ENCODE results near the gene TBPL2. TPM values are rescaled to one million over a fixed set of nuclear protein-coding genes. Genes with fewer than 3 reads are reported as not detected.
A peak's percentile ranks its signal among the peaks of the same experiment; 100 is the strongest.
"Not testable (repeated sequence)": the region's sequence is repeated elsewhere in the genome, so short reads cannot be mapped to it uniquely, and the experiment has no call there.

The TBPL2 gene
- total RNA-seq, 2 experiments from 2014 or later: not detected

- ChIA-PET CTCF (interaction anchor here (0.8 to 1.6 kb wide), 3 partner anchors 10 to 173 kb away, joined by 3 to 4 read pairs (median 3); no protein-coding TSS in a partner anchor), POLR2A (interaction anchor here (0.6 to 2.8 kb wide), 5 partner anchors 12 to 54 kb away, joined by 3 to 15 read pairs (median 8); partner anchors contain the start of gene ATG14)
- DNase-seq: peak; percentile 33
- H3K9me3 Mint-ChIP-seq: no peaks in the 10 kb centered on the region
- H3K27ac Mint-ChIP-seq: peak overlapping the region; percentile 86
- peak overlapping the region; percentile 61 for H3K4me3 Mint-ChIP-seq
- peaks cover 42% of the 10 kb centered on the region for H3K36me3 Mint-ChIP-seq (ENCODE audit: low read depth)
- H3K4me1 Mint-ChIP-seq: peaks cover 37% of the 10 kb centered on the region
- H3K27me3 Mint-ChIP-seq: no peaks in the 10 kb centered on the region
Observed at GRCh38 chr14:55386037-55386808, 54.2 kb downstream of the TBPL2 start.

GRCh38 chr14:55384536-55384935 lies 55.9 kb downstream of the TBPL2 start:
- ChIA-PET POLR2A (no interaction called here), CTCF (interaction anchor here (0.6 kb wide), 1 partner anchor 60 kb away, joined by 3 read pairs; no protein-coding TSS in a partner anchor)
- H3K4me3 Mint-ChIP-seq: no peak overlapping the region
- H3K27me3 Mint-ChIP-seq: no peaks in the 10 kb centered on the region
- DNase-seq: no peak
- peaks cover 48% of the 10 kb centered on the region for H3K36me3 Mint-ChIP-seq (ENCODE audit: low read depth)
- H3K9me3 Mint-ChIP-seq: no peaks in the 10 kb centered on the region
- H3K27ac Mint-ChIP-seq: no peak overlapping the region
- H3K4me1 Mint-ChIP-seq: peaks cover 37% of the 10 kb centered on the region

GRCh38 chr14:55383541-55384140 lies 56.8 kb downstream of the TBPL2 start:
- H3K36me3 Mint-ChIP-seq (ENCODE audit: low read depth): peaks cover 39% of the 10 kb centered on the region
- no peak for DNase-seq
- no peak overlapping the region for H3K27ac Mint-ChIP-seq
- H3K27me3 Mint-ChIP-seq: no peaks in the 10 kb centered on the region
- CTCF ChIA-PET: no interaction called here
- H3K4me3 Mint-ChIP-seq: no peak overlapping the region
- no peaks in the 10 kb centered on the region for H3K9me3 Mint-ChIP-seq
- POLR2A ChIA-PET: interaction anchor here (0.7 to 1.6 kb wide), 2 partner anchors 9 to 457 kb away, joined by 3 to 5 read pairs; no protein-coding TSS in a partner anchor
- peaks cover 33% of the 10 kb centered on the region for H3K4me1 Mint-ChIP-seq

GRCh38 chr14:55383056-55383466 lies 57.4 kb downstream of the TBPL2 start:
- DNase-seq, H3K9me3 Mint-ChIP-seq, H3K27me3 Mint-ChIP-seq, H3K27ac Mint-ChIP-seq, CTCF ChIA-PET, H3K4me3 Mint-ChIP-seq: not testable (repeated sequence)
- peaks cover 28% of the 10 kb centered on the region for H3K4me1 Mint-ChIP-seq
- POLR2A ChIA-PET: interaction anchor here (0.9 to 1.6 kb wide), 2 partner anchors 9 to 332 kb away, joined by 3 to 5 read pairs; partner anchors contain the start of gene MAPK1IP1L
- peaks cover 34% of the 10 kb centered on the region for H3K36me3 Mint-ChIP-seq (ENCODE audit: low read depth)

GRCh38 chr14:55382483-55382882 lies 57.9 kb downstream of the TBPL2 start:
- ChIA-PET POLR2A (interaction anchor here (0.9 to 1.6 kb wide), 2 partner anchors 8 to 331 kb away, joined by 3 to 5 read pairs; partner anchors contain the start of gene MAPK1IP1L), CTCF (interaction anchor here (0.6 kb wide), 1 partner anchor 691 kb away, joined by 3 read pairs; no protein-coding TSS in a partner anchor)
- no peak for DNase-seq
- Mint-ChIP-seq H3K9me3 (no peaks in the 10 kb centered on the region), H3K27me3 (no peaks in the 10 kb centered on the region), H3K36me3 (ENCODE audit: low read depth) (peaks cover 35% of the 10 kb centered on the region), H3K4me3 (no peak overlapping the region), H3K4me1 (peaks cover 27% of the 10 kb centered on the region), H3K27ac (no peak overlapping the region)

GRCh38 chr14:55381561-55381960 lies 58.9 kb downstream of the TBPL2 start:
- POLR2A ChIA-PET: no interaction called here
- H3K27ac Mint-ChIP-seq: no peak overlapping the region
- H3K9me3 Mint-ChIP-seq: no peaks in the 10 kb centered on the region
- H3K36me3 Mint-ChIP-seq (ENCODE audit: low read depth): peaks cover 36% of the 10 kb centered on the region
- H3K27me3 Mint-ChIP-seq: no peaks in the 10 kb centered on the region
- CTCF ChIA-PET: no interaction called here
- peaks cover 18% of the 10 kb centered on the region for H3K4me1 Mint-ChIP-seq
- no peak overlapping the region for H3K4me3 Mint-ChIP-seq
- no peak for DNase-seq

GRCh38 chr14:55381040-55381439 lies 59.4 kb downstream of the TBPL2 start:
- no peak overlapping the region for H3K27ac Mint-ChIP-seq
- no peaks in the 10 kb centered on the region for H3K27me3 Mint-ChIP-seq
- H3K4me1 Mint-ChIP-seq: peaks cover 13% of the 10 kb centered on the region
- H3K36me3 Mint-ChIP-seq (ENCODE audit: low read depth): peaks cover 40% of the 10 kb centered on the region
- no peaks in the 10 kb centered on the region for H3K9me3 Mint-ChIP-seq
- no peak overlapping the region for H3K4me3 Mint-ChIP-seq
- DNase-seq: no peak
- ChIA-PET POLR2A (no interaction called here), CTCF (no interaction called here)

GRCh38 chr14:55377236-55377635 lies 63.2 kb downstream of the TBPL2 start:
- DNase-seq: no peak
- Mint-ChIP-seq H3K4me1 (peaks cover 22% of the 10 kb centered on the region), H3K27me3 (no peaks in the 10 kb centered on the region), H3K9me3 (no peaks in the 10 kb centered on the region), H3K27ac (no peak overlapping the region), H3K4me3 (no peak overlapping the region), H3K36me3 (ENCODE audit: low read depth) (peaks cover 33% of the 10 kb centered on the region)
- POLR2A ChIA-PET: interaction anchor here (0.6 kb wide), 1 partner anchor 288 kb away, joined by 3 read pairs; no protein-coding TSS in a partner anchor
- CTCF ChIA-PET: no interaction called here

- Mint-ChIP-seq H3K4me1 (peaks cover 22% of the 10 kb centered on the region), H3K4me3 (no peak overlapping the region), H3K27ac (no peak overlapping the region), H3K27me3 (no peaks in the 10 kb centered on the region), H3K36me3 (ENCODE audit: low read depth) (peaks cover 29% of the 10 kb centered on the region), H3K9me3 (no peaks in the 10 kb centered on the region)
- ChIA-PET CTCF (interaction anchor here (1.2 to 2.1 kb wide), 5 partner anchors 20 to 161 kb away, joined by 3 to 6 read pairs (median 5); no protein-coding TSS in a partner anchor), POLR2A (interaction anchor here (1.2 to 2.1 kb wide), 5 partner anchors 8 to 103 kb away, joined by 5 to 15 read pairs (median 5); partner anchors contain the start of gene FBXO34)
- no peak for DNase-seq
Observed at GRCh38 chr14:55374771-55375170, 65.6 kb downstream of the TBPL2 start.

- Mint-ChIP-seq H3K27me3 (no peaks in the 10 kb centered on the region), H3K27ac (peak overlapping the region; percentile 58), H3K4me1 (peaks cover 22% of the 10 kb centered on the region), H3K4me3 (no peak overlapping the region), H3K36me3 (ENCODE audit: low read depth) (peaks cover 33% of the 10 kb centered on the region), H3K9me3 (no peaks in the 10 kb centered on the region)
- DNase-seq: peak; percentile 25
- ChIA-PET POLR2A (interaction anchor here (0.7 to 2.1 kb wide), 7 partner anchors 9 to 103 kb away, joined by 3 to 15 read pairs (median 5); partner anchors contain the start of gene FBXO34), CTCF (interaction anchor here (1.2 to 2.1 kb wide), 5 partner anchors 19 to 160 kb away, joined by 3 to 6 read pairs (median 5); no protein-coding TSS in a partner anchor)
Observed at GRCh38 chr14:55373784-55374705, 66.4 kb downstream of the TBPL2 start.

- CTCF ChIA-PET: interaction anchor here (1.6 kb wide), 1 partner anchor 54 kb away, joined by 4 read pairs; no protein-coding TSS in a partner anchor
- no peak overlapping the region for H3K4me3 Mint-ChIP-seq
- no peak overlapping the region for H3K27ac Mint-ChIP-seq
- DNase-seq: no peak
- H3K9me3 Mint-ChIP-seq: no peaks in the 10 kb centered on the region
- H3K27me3 Mint-ChIP-seq: no peaks in the 10 kb centered on the region
- H3K4me1 Mint-ChIP-seq: peaks cover 22% of the 10 kb centered on the region
- POLR2A ChIA-PET: interaction anchor here (1.1 to 1.3 kb wide), 2 partner anchors 20 to 346 kb away, joined by 3 read pairs; partner anchors contain the start of genes SOCS4 and WDHD1
- H3K36me3 Mint-ChIP-seq (ENCODE audit: low read depth): peaks cover 38% of the 10 kb centered on the region
Observed at GRCh38 chr14:55372825-55373224, 67.6 kb downstream of the TBPL2 start.

- Mint-ChIP-seq H3K9me3 (no peaks in the 10 kb centered on the region), H3K27ac (no peak overlapping the region), H3K4me3 (no peak overlapping the region), H3K4me1 (peaks cover 22% of the 10 kb centered on the region), H3K36me3 (ENCODE audit: low read depth) (peaks cover 40% of the 10 kb centered on the region), H3K27me3 (no peaks in the 10 kb centered on the region)
- ChIA-PET POLR2A (interaction anchor here (1.1 to 1.3 kb wide), 2 partner anchors 20 to 346 kb away, joined by 3 read pairs; partner anchors contain the start of genes SOCS4 and WDHD1), CTCF (interaction anchor here (0.6 to 1.6 kb wide), 2 partner anchors 55 to 392 kb away, joined by 3 to 4 read pairs; no protein-coding TSS in a partner anchor)
- DNase-seq: no peak
Observed at GRCh38 chr14:55372423-55372822, 68.0 kb downstream of the TBPL2 start.

All from activated CD4-positive, alpha-beta memory T cell treated with anti-CD3 and anti-CD28 coated beads, Interleukin-2, amount 10 ng/mL, durations not matched to agents 7 days and 5 days (primary cell).